WTC11 (cell line): ENCODE measurements around the gene NT5C1B. TPM values are rescaled to one million over a fixed set of nuclear protein-coding genes. Genes with fewer than 3 reads are reported as not detected.

Experiments used
- ATAC-seq: fragments of 200-7000 bp; cut with Tn5 transposase; 2 replicates; pipeline ENCODE4 v1.10.0; 2021; ENCODE audit warnings: mild to moderate bottlenecking, moderate library complexity
- CTCF ChIA-PET: fragments of 300-600 bp; sonication (Branson Sonifier 250); formaldehyde crosslinking; loops from one replicate; lab custom pipeline; 2021; ENCODE audit warnings: antibody characterized with exemption; lab: Charles Lee
- POLR2A ChIA-PET: fragments of 350-600 bp; sonication (Branson Sonifier 250); formaldehyde crosslinking; loops from one replicate; lab custom pipeline; 2021; ENCODE audit warnings: antibody characterized with exemption; lab: Charles Lee
- DNase-seq: peaks from one replicate; pipeline ENCODE4 v3.0.0; 2021; ENCODE audit warnings: low spot score
- H3K27ac Mint-ChIP-seq: 2 replicates; pipeline ENCODE4 v1.8.0; 2021; ENCODE audit warnings: mixed read lengths
- H3K27me3 Mint-ChIP-seq: 2 replicates; pipeline ENCODE4 v1.8.0; 2021; ENCODE audit warnings: low read depth, mild to moderate bottlenecking, moderate library complexity, mixed read lengths
- H3K36me3 Mint-ChIP-seq: 2 replicates; pipeline ENCODE4 v1.8.0; 2021; ENCODE audit warnings: mixed read lengths
- H3K4me1 Mint-ChIP-seq: 2 replicates; pipeline ENCODE4 v1.8.0; 2022; ENCODE audit warnings: mixed read lengths
- H3K4me3 Mint-ChIP-seq: 2 replicates; pipeline ENCODE4 v1.8.0; 2021; ENCODE audit warnings: mild to moderate bottlenecking, moderate library complexity, mixed read lengths
- H3K9me3 Mint-ChIP-seq: 2 replicates; pipeline ENCODE4 v1.8.0; 2021; ENCODE audit warnings: mixed read lengths
- GABPB1 ChIP-seq: sonication (generic); formaldehyde crosslinking; IDR thresholded peaks from 2 replicates; pipeline ENCODE4 v1.8.1; 2023; ENCODE audit warnings: mild to moderate bottlenecking, missing genetic modification reagents
- MYBL2 ChIP-seq: sonication (generic); formaldehyde crosslinking; IDR thresholded peaks from 2 replicates; pipeline ENCODE4 v1.8.1; 2023; ENCODE audit warnings: mild to moderate bottlenecking, moderate library complexity, missing genetic modification reagents
- NFE2L1 ChIP-seq: sonication (generic); formaldehyde crosslinking; IDR thresholded peaks from 2 replicates; pipeline ENCODE4 v1.8.1; 2023; ENCODE audit warnings: missing genetic modification reagents
- NR1H2 ChIP-seq: sonication (generic); formaldehyde crosslinking; IDR thresholded peaks from 2 replicates; pipeline ENCODE4 v1.9.0; 2021; ENCODE audit warnings: mild to moderate bottlenecking, moderate library complexity, missing genetic modification reagents
- PRRX2 ChIP-seq: fragments of 250-450 bp; sonication (Bioruptor Pico); IDR thresholded peaks from 2 replicates; pipeline ENCODE4 v1.8.0; 2021; ENCODE audit warnings: mild to moderate bottlenecking
- RELA ChIP-seq: sonication (generic); formaldehyde crosslinking; IDR thresholded peaks from 2 replicates; pipeline ENCODE4 v1.8.1; 2022; ENCODE audit warnings: missing genetic modification reagents, mild to moderate bottlenecking, borderline replicate concordance
- TEAD1 ChIP-seq: sonication (generic); formaldehyde crosslinking; IDR thresholded peaks from 2 replicates; pipeline ENCODE4 v1.8.0; 2022; ENCODE audit warnings: mild to moderate bottlenecking, missing genetic modification reagents
- ZNF138 ChIP-seq: sonication (generic); formaldehyde crosslinking; conservative IDR thresholded peaks from 2 replicates; pipeline ENCODE4 v1.8.1; 2022; ENCODE audit warnings: mild to moderate bottlenecking, moderate library complexity, missing genetic modification reagents
- total RNA-seq: library from RNA; stranded (reverse); gene quantifications from 3 replicates; pipeline ENCODE4 v1.2.3, GENCODE V29; 2021
- TF ChIP-seq, protein P1 (sequence below): sonication (generic); formaldehyde crosslinking; IDR thresholded peaks from 2 replicates; pipeline ENCODE4 v1.8.1; 2022; ENCODE audit warnings: missing genetic modification reagents, borderline replicate concordance
- TF ChIP-seq, protein P2 (sequence below): fragments of 250-450 bp; sonication (Bioruptor Pico); IDR thresholded peaks from 2 replicates; pipeline ENCODE4 v2.1.2; 2022; ENCODE audit warnings: mild to moderate bottlenecking, moderate library complexity
- TF ChIP-seq, protein P3 (sequence below): sonication (generic); formaldehyde crosslinking; IDR thresholded peaks from 2 replicates; pipeline ENCODE4 v1.8.0; 2022; ENCODE audit warnings: missing genetic modification reagents
- TF ChIP-seq, protein P4 (sequence below): sonication (generic); formaldehyde crosslinking; IDR thresholded peaks from 2 replicates; pipeline ENCODE4 v1.8.1; 2023; ENCODE audit warnings: mild to moderate bottlenecking, missing genetic modification reagents, moderate library complexity
- TF ChIP-seq, protein P5 (sequence below): fragments of 250-450 bp; sonication (Bioruptor Pico); conservative IDR thresholded peaks from 2 replicates; pipeline ENCODE4 v1.9.0; 2021; ENCODE audit warnings: mild to moderate bottlenecking
- TF ChIP-seq, protein P6 (sequence below): fragments of 250-450 bp; sonication (Bioruptor Pico); IDR thresholded peaks from 2 replicates; pipeline ENCODE4 v1.9.0; 2021; ENCODE audit warnings: moderate library complexity, mild to moderate bottlenecking, inconsistent platforms, borderline replicate concordance
- TF ChIP-seq, protein P7 (sequence below): sonication (generic); formaldehyde crosslinking; conservative IDR thresholded peaks from 2 replicates; pipeline ENCODE4 v1.8.1; 2022; ENCODE audit warnings: mild to moderate bottlenecking, missing genetic modification reagents

Gene NT5C1B
- total RNA-seq, 1 experiment from 2014 or later = not detected

DNA sequence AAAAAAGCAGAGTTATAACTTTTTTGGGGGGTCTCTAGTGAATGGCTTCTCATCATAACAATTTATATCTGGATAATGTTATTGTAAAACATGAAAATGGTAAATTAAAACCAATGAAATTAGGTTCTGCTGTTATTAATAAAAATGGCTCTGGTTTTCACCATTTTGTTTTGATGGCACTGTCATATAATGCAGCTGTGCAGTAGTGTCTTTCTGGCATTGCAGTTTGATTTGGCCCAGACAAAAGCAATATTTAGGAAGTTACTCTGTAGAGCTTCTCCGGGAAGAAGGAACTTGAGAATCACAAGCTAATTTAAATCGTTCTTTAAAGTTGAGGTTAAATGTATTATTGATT, 15.1 kb upstream of the NT5C1B start (continued):
- TF ChIP-seq, protein P1, sequence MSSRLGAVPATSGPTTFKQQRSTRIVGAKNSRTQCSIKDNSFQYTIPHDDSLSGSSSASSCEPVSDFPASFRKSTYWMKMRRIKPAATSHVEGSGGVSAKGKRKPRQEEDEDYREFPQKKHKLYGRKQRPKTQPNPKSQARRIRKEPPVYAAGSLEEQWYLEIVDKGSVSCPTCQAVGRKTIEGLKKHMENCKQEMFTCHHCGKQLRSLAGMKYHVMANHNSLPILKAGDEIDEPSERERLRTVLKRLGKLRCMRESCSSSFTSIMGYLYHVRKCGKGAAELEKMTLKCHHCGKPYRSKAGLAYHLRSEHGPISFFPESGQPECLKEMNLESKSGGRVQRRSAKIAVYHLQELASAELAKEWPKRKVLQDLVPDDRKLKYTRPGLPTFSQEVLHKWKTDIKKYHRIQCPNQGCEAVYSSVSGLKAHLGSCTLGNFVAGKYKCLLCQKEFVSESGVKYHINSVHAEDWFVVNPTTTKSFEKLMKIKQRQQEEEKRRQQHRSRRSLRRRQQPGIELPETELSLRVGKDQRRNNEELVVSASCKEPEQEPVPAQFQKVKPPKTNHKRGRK (CRISPR knock-in tag) = no peak
- TF ChIP-seq, protein P2, sequence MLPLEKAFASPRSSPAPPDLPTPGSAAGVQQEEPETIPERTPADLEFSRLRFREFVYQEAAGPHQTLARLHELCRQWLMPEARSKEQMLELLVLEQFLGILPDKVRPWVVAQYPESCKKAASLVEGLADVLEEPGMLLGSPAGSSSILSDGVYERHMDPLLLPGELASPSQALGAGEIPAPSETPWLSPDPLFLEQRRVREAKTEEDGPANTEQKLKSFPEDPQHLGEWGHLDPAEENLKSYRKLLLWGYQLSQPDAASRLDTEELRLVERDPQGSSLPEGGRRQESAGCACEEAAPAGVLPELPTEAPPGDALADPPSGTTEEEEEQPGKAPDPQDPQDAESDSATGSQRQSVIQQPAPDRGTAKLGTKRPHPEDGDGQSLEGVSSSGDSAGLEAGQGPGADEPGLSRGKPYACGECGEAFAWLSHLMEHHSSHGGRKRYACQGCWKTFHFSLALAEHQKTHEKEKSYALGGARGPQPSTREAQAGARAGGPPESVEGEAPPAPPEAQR (CRISPR knock-in tag) = no peak
- TF ChIP-seq, protein P3, sequence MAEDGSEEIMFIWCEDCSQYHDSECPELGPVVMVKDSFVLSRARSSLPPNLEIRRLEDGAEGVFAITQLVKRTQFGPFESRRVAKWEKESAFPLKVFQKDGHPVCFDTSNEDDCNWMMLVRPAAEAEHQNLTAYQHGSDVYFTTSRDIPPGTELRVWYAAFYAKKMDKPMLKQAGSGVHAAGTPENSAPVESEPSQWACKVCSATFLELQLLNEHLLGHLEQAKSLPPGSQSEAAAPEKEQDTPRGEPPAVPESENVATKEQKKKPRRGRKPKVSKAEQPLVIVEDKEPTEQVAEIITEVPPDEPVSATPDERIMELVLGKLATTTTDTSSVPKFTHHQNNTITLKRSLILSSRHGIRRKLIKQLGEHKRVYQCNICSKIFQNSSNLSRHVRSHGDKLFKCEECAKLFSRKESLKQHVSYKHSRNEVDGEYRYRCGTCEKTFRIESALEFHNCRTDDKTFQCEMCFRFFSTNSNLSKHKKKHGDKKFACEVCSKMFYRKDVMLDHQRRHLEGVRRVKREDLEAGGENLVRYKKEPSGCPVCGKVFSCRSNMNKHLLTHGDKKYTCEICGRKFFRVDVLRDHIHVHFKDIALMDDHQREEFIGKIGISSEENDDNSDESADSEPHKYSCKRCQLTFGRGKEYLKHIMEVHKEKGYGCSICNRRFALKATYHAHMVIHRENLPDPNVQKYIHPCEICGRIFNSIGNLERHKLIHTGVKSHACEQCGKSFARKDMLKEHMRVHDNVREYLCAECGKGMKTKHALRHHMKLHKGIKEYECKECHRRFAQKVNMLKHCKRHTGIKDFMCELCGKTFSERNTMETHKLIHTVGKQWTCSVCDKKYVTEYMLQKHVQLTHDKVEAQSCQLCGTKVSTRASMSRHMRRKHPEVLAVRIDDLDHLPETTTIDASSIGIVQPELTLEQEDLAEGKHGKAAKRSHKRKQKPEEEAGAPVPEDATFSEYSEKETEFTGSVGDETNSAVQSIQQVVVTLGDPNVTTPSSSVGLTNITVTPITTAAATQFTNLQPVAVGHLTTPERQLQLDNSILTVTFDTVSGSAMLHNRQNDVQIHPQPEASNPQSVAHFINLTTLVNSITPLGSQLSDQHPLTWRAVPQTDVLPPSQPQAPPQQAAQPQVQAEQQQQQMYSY (CRISPR knock-in tag) = no peak
- TF ChIP-seq, protein P4, sequence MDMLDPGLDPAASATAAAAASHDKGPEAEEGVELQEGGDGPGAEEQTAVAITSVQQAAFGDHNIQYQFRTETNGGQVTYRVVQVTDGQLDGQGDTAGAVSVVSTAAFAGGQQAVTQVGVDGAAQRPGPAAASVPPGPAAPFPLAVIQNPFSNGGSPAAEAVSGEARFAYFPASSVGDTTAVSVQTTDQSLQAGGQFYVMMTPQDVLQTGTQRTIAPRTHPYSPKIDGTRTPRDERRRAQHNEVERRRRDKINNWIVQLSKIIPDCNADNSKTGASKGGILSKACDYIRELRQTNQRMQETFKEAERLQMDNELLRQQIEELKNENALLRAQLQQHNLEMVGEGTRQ (CRISPR knock-in tag) = no peak
- no peak for TF ChIP-seq MYBL2

DNA sequence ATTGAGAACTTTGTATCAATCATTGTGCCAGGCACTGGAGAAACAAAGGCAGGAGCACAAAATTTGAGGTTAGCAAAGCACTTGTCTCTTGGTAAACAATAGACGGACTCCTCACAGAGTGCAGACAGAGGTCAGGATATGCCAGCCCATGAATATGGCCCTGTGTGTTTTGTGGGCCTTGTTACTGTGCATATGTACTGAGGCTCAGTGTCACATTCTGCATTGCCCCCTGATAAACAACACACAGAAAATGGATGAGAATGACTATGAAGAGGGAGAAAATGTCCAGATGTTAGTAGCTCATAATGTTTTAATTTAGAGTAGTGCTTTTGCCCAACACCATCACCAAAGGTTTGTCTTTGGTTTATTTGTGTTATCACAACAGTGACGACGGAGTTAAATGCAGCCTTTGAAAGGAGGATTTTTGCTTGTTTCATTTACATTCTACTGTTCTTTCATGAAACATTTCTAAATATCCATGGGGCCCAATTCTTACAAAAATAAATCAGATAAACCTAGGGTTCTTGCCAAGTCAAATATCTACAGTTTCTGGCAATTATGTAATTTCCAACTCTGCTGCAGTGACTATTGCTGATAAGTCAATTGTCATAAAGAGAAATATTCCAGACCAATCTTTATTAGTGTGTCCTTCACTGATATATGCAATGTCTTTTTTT, 14.6 kb upstream of the NT5C1B start:
- TF ChIP-seq, protein P5, sequence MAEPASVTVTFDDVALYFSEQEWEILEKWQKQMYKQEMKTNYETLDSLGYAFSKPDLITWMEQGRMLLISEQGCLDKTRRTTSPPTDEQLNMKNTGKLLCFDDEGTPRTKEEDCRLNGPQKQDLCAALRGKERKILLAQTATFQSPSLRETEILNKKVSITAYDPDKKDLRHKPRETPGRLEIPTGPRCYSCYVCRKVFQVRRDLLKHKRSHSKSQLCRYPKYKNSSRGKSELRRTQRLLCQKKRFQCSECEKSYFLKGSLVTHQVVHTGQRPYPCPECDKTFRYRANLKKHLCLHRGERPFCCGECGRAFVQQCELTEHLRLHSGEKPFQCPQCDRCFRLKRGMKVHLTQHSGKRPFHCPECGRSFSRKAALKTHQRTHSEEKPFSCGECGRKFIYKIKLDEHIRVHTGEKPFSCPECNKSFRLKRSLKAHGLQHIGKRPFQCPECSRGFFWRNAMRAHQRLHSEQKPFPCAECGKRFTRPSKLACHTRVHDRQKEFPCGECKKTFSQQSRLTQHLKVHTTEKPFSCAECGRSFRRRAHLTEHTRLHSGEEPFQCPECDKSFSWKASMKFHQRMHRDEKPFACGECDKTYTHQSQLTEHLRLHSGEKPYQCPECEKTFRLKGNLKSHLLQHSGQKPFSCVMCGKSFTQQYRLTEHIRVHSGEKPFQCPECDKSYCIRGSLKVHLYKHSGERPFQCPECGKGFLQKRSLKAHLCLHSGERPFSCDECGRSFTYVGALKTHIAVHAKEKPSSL (CRISPR knock-in tag) = no peak
- TF ChIP-seq PRRX2 = no peak
- no peak for TF ChIP-seq ZNF138 (CRISPR knock-in tag)
- TF ChIP-seq, protein P6, sequence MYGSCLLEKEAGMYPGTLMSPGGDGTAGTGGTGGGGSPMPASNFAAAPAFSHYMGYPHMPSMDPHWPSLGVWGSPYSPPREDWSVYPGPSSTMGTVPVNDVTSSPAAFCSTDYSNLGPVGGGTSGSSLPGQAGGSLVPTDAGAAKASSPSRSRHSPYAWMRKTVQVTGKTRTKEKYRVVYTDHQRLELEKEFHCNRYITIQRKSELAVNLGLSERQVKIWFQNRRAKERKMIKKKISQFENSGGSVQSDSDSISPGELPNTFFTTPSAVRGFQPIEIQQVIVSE (CRISPR knock-in tag) = no peak
- TF ChIP-seq, all 79 proteins: peak for 0
- CTCF ChIA-PET = no interaction called here
- DNase-seq (no peak), ATAC-seq (no peak)
- Mint-ChIP-seq H3K27ac (no peak overlapping the region), H3K9me3 (no peaks in the 10 kb centered on the region), H3K27me3 (no peaks in the 10 kb centered on the region), H3K4me3 (no peak overlapping the region), H3K4me1 (no peaks in the 10 kb centered on the region), H3K36me3 (no peaks in the 10 kb centered on the region)
- POLR2A ChIA-PET = no interaction called here

DNA sequence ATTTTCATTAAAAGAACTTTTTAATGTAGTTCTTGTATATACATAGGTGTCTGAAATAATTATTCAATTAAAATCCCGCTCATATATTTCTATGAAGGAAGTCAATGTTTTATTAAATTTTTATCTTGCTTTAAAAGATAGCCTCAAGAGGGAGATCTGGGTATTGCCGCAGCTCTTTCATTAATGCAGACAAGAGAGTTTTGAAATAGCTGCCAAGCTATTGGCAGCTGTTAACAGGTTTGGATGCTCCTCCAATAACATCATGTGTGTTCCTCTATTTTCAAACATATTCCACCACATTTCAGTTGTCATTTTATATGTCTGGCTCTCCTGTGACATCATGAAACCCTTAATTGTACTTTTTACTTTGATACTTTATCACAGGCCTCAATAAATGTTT, 12.9 kb upstream of the NT5C1B start:
- ATAC-seq (no peak), DNase-seq (no peak)
- ChIA-PET CTCF (no interaction called here), POLR2A (no interaction called here)
- Mint-ChIP-seq H3K27ac (no peak overlapping the region), H3K4me1 (no peaks in the 10 kb centered on the region), H3K4me3 (no peak overlapping the region), H3K36me3 (no peaks in the 10 kb centered on the region), H3K9me3 (no peaks in the 10 kb centered on the region), H3K27me3 (no peaks in the 10 kb centered on the region)
- TF ChIP-seq, protein P7, sequence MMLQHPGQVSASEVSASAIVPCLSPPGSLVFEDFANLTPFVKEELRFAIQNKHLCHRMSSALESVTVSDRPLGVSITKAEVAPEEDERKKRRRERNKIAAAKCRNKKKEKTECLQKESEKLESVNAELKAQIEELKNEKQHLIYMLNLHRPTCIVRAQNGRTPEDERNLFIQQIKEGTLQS = no peak
- TF ChIP-seq, protein P5 (CRISPR knock-in tag) = no peak
- no peak for TF ChIP-seq RELA (CRISPR knock-in tag)
- no peak for TF ChIP-seq TEAD1 (CRISPR knock-in tag)
- TF ChIP-seq GABPB1 = no peak
- TF ChIP-seq NR1H2 (CRISPR knock-in tag) = no peak
- no peak for TF ChIP-seq NFE2L1 (CRISPR knock-in tag)
- no peak for TF ChIP-seq ZNF138 (CRISPR knock-in tag)
- no peak for TF ChIP-seq MYBL2
